Loucy (cell line): ENCODE measurements around the gene GALNT12.

Experiments used
- H2AFZ ChIP-seq: fragments of 200-600 bp; sonication (generic); 2 replicates; pipeline ENCODE4 v1.6.0; 2016; ENCODE audit warnings: antibody characterized with exemption, mild to moderate bottlenecking, low read length, moderate library complexity
- H3F3A ChIP-seq: fragments of 200-600 bp; 2 replicates; pipeline ENCODE4 v1.6.0; 2016; ENCODE audit warnings: antibody characterized with exemption, low read depth, mild to moderate bottlenecking
- H3K27me3 ChIP-seq: fragments of 200-600 bp; sonication (generic); 2 replicates; pipeline ENCODE4 v1.6.1; 2014; ENCODE audit warnings: low read length, mild to moderate bottlenecking; ENCODE audit not compliant: insufficient read depth, poor library complexity, severe bottlenecking
- H3K36me3 ChIP-seq: fragments of 200-600 bp; sonication (generic); 2 replicates; pipeline ENCODE4 v1.6.1; 2016; ENCODE audit warnings: low read length; ENCODE audit not compliant: insufficient read depth
- H3K4me1 ChIP-seq: fragments of 200-600 bp; sonication (generic); 2 replicates; pipeline ENCODE4 v1.5.1; 2014; ENCODE audit warnings: low read length, mild to moderate bottlenecking; ENCODE audit not compliant: insufficient read depth, poor library complexity, severe bottlenecking
- H3K4me2 ChIP-seq: fragments of 200-600 bp; sonication (generic); 2 replicates; pipeline ENCODE4 v1.6.0; 2014; ENCODE audit warnings: antibody characterized with exemption, low read length, low read depth, mild to moderate bottlenecking; ENCODE audit not compliant: poor library complexity, severe bottlenecking
- H3K4me3 ChIP-seq: fragments of 200-600 bp; sonication (generic); 2 replicates; pipeline ENCODE4 v1.5.1; 2014; ENCODE audit warnings: low read length, mild to moderate bottlenecking, mixed read lengths; ENCODE audit not compliant: poor library complexity, severe bottlenecking
- H3K79me2 ChIP-seq: fragments of 200-600 bp; sonication (generic); 2 replicates; pipeline ENCODE4 v1.6.1; 2014; ENCODE audit warnings: low read length; ENCODE audit not compliant: insufficient read depth
- H3K9ac ChIP-seq: fragments of 200-600 bp; sonication (generic); 2 replicates; pipeline ENCODE4 v1.6.0; 2014; ENCODE audit warnings: mild to moderate bottlenecking, low read depth, low read length, moderate library complexity; ENCODE audit not compliant: poor library complexity, severe bottlenecking
- H3K9me2 ChIP-seq: fragments of 200-600 bp; sonication (generic); replicated peaks from 2 replicates; pipeline ENCODE4 v1.6.1; 2016; ENCODE audit warnings: low read depth, low read length, mixed read lengths
- H3K9me3 ChIP-seq: fragments of 200-600 bp; sonication (generic); 2 replicates; pipeline ENCODE4 v1.6.1; 2014; ENCODE audit warnings: mild to moderate bottlenecking, antibody characterized with exemption, low read length, low read depth; ENCODE audit not compliant: insufficient read depth
- H4K20me1 ChIP-seq: fragments of 200-600 bp; sonication (generic); 2 replicates; pipeline ENCODE4 v1.6.0; 2014; ENCODE audit warnings: antibody characterized with exemption, low read length, mild to moderate bottlenecking; ENCODE audit not compliant: insufficient read depth, poor library complexity, severe bottlenecking
- CTCF ChIP-seq: fragments of 200-600 bp; sonication (generic); conservative IDR thresholded peaks from 2 replicates; pipeline ENCODE4 v1.5.1; 2014; ENCODE audit warnings: mild to moderate bottlenecking, antibody characterized with exemption, low read length
- EZH2phosphoT487 ChIP-seq: fragments of 200-600 bp; IDR thresholded peaks from 2 replicates; pipeline ENCODE4 v1.6.1; 2018; ENCODE audit warnings: antibody characterized with exemption, mild to moderate bottlenecking, moderate library complexity, borderline replicate concordance

GALNT12 gene

GRCh38 chr9:98807070-98807813, at the start of gene GALNT12:
GALNT12 (plus strand) TSS chr9:98807670; CDS start chr9:98807699, 29 bp downstream.
- Histone ChIP-seq H3F3A (0 out of 2 replicates have a peak, but pooled peaks cover 3% of the 10 kb centered on the region), H3K27me3 (no peaks in the 10 kb centered on the region), H3K9me3 (no peaks in the 10 kb centered on the region), H3K9me2 (no peaks in the 10 kb centered on the region), H3K4me3 (peak within 1 kb of the TSS; percentile 82), H4K20me1 (no peaks in the 10 kb centered on the region), H2AFZ (peak within 1 kb of the TSS; percentile 83), H3K9ac (peak within 1 kb of the TSS; percentile 67), H3K79me2 (no peaks in the 10 kb centered on the region), H3K4me1 (peaks cover 34% of the 10 kb centered on the region), H3K36me3 (no peaks in the 10 kb centered on the region), H3K4me2 (peak within 1 kb of the TSS; percentile 81)
- TF ChIP-seq EZH2phosphoT487 (no peak), CTCF (no peak)

- no peaks in the 10 kb centered on the region for H3K4me1 ChIP-seq
- no peak overlapping the region for H3K4me2 ChIP-seq
- no peak overlapping the region for H3K4me3 ChIP-seq
- H3K9me3 ChIP-seq, result no peaks in the 10 kb centered on the region
- no peak overlapping the region for H3K9ac ChIP-seq
- no peaks in the 10 kb centered on the region for H3K27me3 ChIP-seq
- H3K36me3 ChIP-seq, result no peaks in the 10 kb centered on the region
- H4K20me1 ChIP-seq, result no peaks in the 10 kb centered on the region
- H3K79me2 ChIP-seq, result no peaks in the 10 kb centered on the region
- H3K9me2 ChIP-seq, result no peaks in the 10 kb centered on the region
- H3F3A ChIP-seq, result no peaks in the 10 kb centered on the region
- TF ChIP-seq CTCF (no peak), EZH2phosphoT487 (no peak)
- H2AFZ ChIP-seq, result no peak overlapping the region
Observed at GRCh38 chr9:98760231-98760630, 47.2 kb upstream of the GALNT12 start.

- no peaks in the 10 kb centered on the region for H3K9me2 ChIP-seq
Observed at GRCh38 chr9:98763986-98764745, 43.3 kb upstream of the GALNT12 start.

More at GRCh38 chr9:98763986-98764745, 43.3 kb upstream of the GALNT12 start:
- H3K27me3 ChIP-seq, result no peaks in the 10 kb centered on the region
- no peaks in the 10 kb centered on the region for H3F3A ChIP-seq
- H3K4me1 ChIP-seq, result no peaks in the 10 kb centered on the region
- no peak overlapping the region for H3K4me3 ChIP-seq
- H3K4me2 ChIP-seq, result no peak overlapping the region
- TF ChIP-seq CTCF, result no peak
- no peak overlapping the region for H3K9ac ChIP-seq
- H4K20me1 ChIP-seq, result no peaks in the 10 kb centered on the region
- H3K36me3 ChIP-seq, result no peaks in the 10 kb centered on the region
- no peak overlapping the region for H2AFZ ChIP-seq
- no peaks in the 10 kb centered on the region for H3K79me2 ChIP-seq
- H3K9me3 ChIP-seq, result no peaks in the 10 kb centered on the region
